HL-60/S4 (cell line): ENCODE measurements around the gene FYN.

ENCODE experiments used
- in situ Hi-C: fragments of 300-500 bp; cut with MboI; formaldehyde crosslinking; loops from 2 replicates; pipeline ENCODE4 v1.14.3; 2022; ENCODE audit warnings: low sequenced_read_pairs

FYN gene

GRCh38 chr6:111809766-111810165 lies 63.5 kb downstream of the FYN start:
- in situ Hi-C loops = no loop called here

GRCh38 chr6:111809264-111809663 lies 64.0 kb downstream of the FYN start:
- in situ Hi-C loops = no loop called here

- in situ Hi-C loops = no loop called here
Measured at GRCh38 chr6:111808493-111808892, 64.8 kb downstream of the FYN start.

GRCh38 chr6:111806561-111807497 lies 66.4 kb downstream of the FYN start:
- in situ Hi-C loops = no loop called here

- in situ Hi-C loops = no loop called here
Measured at GRCh38 chr6:111806165-111806547, 67.1 kb downstream of the FYN start.

GRCh38 chr6:111805511-111806164 lies 67.6 kb downstream of the FYN start:
- in situ Hi-C loops = no loop called here

GRCh38 chr6:111804627-111805235 lies 68.5 kb downstream of the FYN start:
- in situ Hi-C loops = no loop called here

- in situ Hi-C loops = no loop called here
Measured at GRCh38 chr6:111803804-111804203, 69.4 kb downstream of the FYN start.

- in situ Hi-C loops = no loop called here
Measured at GRCh38 chr6:111803371-111803770, 69.9 kb downstream of the FYN start.

- in situ Hi-C loops = no loop called here
Measured at GRCh38 chr6:111802720-111803330, 70.4 kb downstream of the FYN start.

GRCh38 chr6:111802015-111802414 lies 71.2 kb downstream of the FYN start:
- in situ Hi-C loops = no loop called here

- in situ Hi-C loops = no loop called here
Measured at GRCh38 chr6:111800821-111801220, 72.4 kb downstream of the FYN start.

GRCh38 chr6:111800259-111800765 lies 72.9 kb downstream of the FYN start:
- in situ Hi-C loops = no loop called here

- in situ Hi-C loops = no loop called here
Measured at GRCh38 chr6:111799576-111800258, 73.5 kb downstream of the FYN start.

- in situ Hi-C loops = no loop called here
Measured at GRCh38 chr6:111798281-111798725, 74.9 kb downstream of the FYN start.

- in situ Hi-C loops = no loop called here
Measured at GRCh38 chr6:111796310-111796918, 76.8 kb downstream of the FYN start.

GRCh38 chr6:111795558-111795957 lies 77.7 kb downstream of the FYN start:
- in situ Hi-C loops = no loop called here

- in situ Hi-C loops = no loop called here
Measured at GRCh38 chr6:111794727-111795452, 78.4 kb downstream of the FYN start.

GRCh38 chr6:111794300-111794699 lies 79.0 kb downstream of the FYN start:
- in situ Hi-C loops = no loop called here
